SK-N-SH (cell line): ENCODE measurements around the gene SMARCA2. TPM values are rescaled to one million over a fixed set of nuclear protein-coding genes. Genes with fewer than 3 reads are reported as not detected.

Experiments used
- CTCF ChIA-PET: fragments of 300-600, 350-600 bp; formaldehyde crosslinking; extraction: SDS; loops from one replicate; lab custom pipeline; 2021; lab: Yijun Ruan, JAX
- POLR2A ChIA-PET: fragments of 350-600 bp; sonication (Branson Sonifier 250); formaldehyde crosslinking; extraction: SDS; loops from one replicate; lab custom pipeline; 2020; ENCODE audit warnings: antibody characterized with exemption, inconsistent platforms; lab: Yijun Ruan, JAX
- DNase-seq: peaks from one replicate; pipeline ENCODE4 v3.0.0; 2012
- H2AFZ ChIP-seq: fragments of 200-600 bp; sonication (generic); 2 replicates; pipeline ENCODE4 v1.8.1; 2016; ENCODE audit warnings: antibody characterized with exemption, mild to moderate bottlenecking, low read depth
- H3F3A ChIP-seq: fragments of 200-600 bp; sonication (generic); replicated peaks from 2 replicates; pipeline ENCODE3; 2016; ENCODE audit warnings: antibody characterized with exemption, mild to moderate bottlenecking; ENCODE audit not compliant: insufficient read depth
- H3K27ac ChIP-seq, 2 experiments: fragments of 200-500 bp in 1 of 2; fragments of 200-600 bp in 1 of 2; sonication (Bioruptor generic) in 1 of 2; sonication (generic), shearing (Covaris generic) in 1 of 2; 2 replicates each; pipeline versions ENCODE4 v1.5.1 to v1.6.1; 2014 to 2016; ENCODE audit warnings: low read depth in 2 of 2, inconsistent platforms in 1 of 2, low read length in 1 of 2, mild to moderate bottlenecking in 1 of 2, mixed read lengths in 1 of 2
- H3K27me3 ChIP-seq: fragments of 200-600 bp; sonication (generic), shearing (Covaris generic); 2 replicates; pipeline ENCODE4 v1.6.1; 2016; ENCODE audit warnings: mixed run types; ENCODE audit not compliant: insufficient read depth
- H3K36me3 ChIP-seq, 2 experiments: fragments of 200-500 bp in 1 of 2; fragments of 200-600 bp in 1 of 2; sonication (Bioruptor generic) in 1 of 2; sonication (generic) in 1 of 2; replicated peaks in 1 of 2; 2 replicates each; pipeline versions ENCODE3 to v1.5.1; 2014 to 2016; ENCODE audit warnings: low read length in 1 of 2, mild to moderate bottlenecking in 1 of 2; ENCODE audit not compliant: insufficient read depth in 2 of 2, control insufficient read depth in 1 of 2
- H3K4me1 ChIP-seq, 2 experiments: fragments of 200-500 bp in 1 of 2; fragments of 200-600 bp in 1 of 2; sonication (Bioruptor generic) in 1 of 2; sonication (generic), shearing (Covaris generic) in 1 of 2; 2 replicates each; pipeline versions ENCODE4 v1.5.1 to v1.6.1; 2014 to 2016; ENCODE audit warnings: low read depth in 1 of 2, low read length in 1 of 2, mixed run types in 1 of 2; ENCODE audit not compliant: insufficient read depth in 2 of 2, control insufficient read depth in 1 of 2
- H3K4me2 ChIP-seq: fragments of 200-600 bp; sonication (generic), shearing (Covaris generic); 2 replicates; pipeline ENCODE4 v1.6.1; 2017; ENCODE audit warnings: mixed run types
- H3K4me3 ChIP-seq, 2 experiments: fragments of 200-500 bp in 1 of 2; fragments of 200-600 bp in 1 of 2; sonication (Bioruptor generic) in 1 of 2; sonication (generic), shearing (Covaris generic) in 1 of 2; 2 replicates each; pipeline versions ENCODE4 v1.5.1 to v1.8.1; 2014 to 2016; ENCODE audit warnings: low read depth in 2 of 2, inconsistent platforms in 1 of 2, low read length in 1 of 2, mild to moderate bottlenecking in 1 of 2, mixed read lengths in 1 of 2, moderate library complexity in 1 of 2
- H3K79me2 ChIP-seq: fragments of 200-600 bp; sonication (generic); 2 replicates; pipeline ENCODE4 v1.8.1; 2017; ENCODE audit warnings: mild to moderate bottlenecking; ENCODE audit not compliant: insufficient read depth
- H3K9ac ChIP-seq: fragments of 200-600 bp; sonication (generic); 2 replicates; pipeline ENCODE4 v1.6.1; 2017; ENCODE audit warnings: mixed run types
- H3K9me2 ChIP-seq: fragments of 200-600 bp; sonication (generic); 2 replicates; pipeline ENCODE4 v1.6.1; 2017; ENCODE audit warnings: mixed run types
- H3K9me3 ChIP-seq: fragments of 200-600 bp; sonication (generic); 2 replicates; pipeline ENCODE4 v1.6.1; 2017; ENCODE audit warnings: mixed run types, mild to moderate bottlenecking, moderate library complexity
- H4K20me1 ChIP-seq: fragments of 200-600 bp; sonication (generic); 2 replicates; pipeline ENCODE4 v1.6.1; 2017; ENCODE audit warnings: mild to moderate bottlenecking, mixed run types; ENCODE audit not compliant: insufficient read depth
- CHD2 ChIP-seq: fragments of 150-350 bp; IDR thresholded peaks from 2 replicates; pipeline ENCODE4 v1.6.1; 2018; ENCODE audit warnings: low read length; ENCODE audit not compliant: partially characterized antibody
- ELF1 ChIP-seq: IDR thresholded peaks from 2 replicates; pipeline ENCODE4 v1.4.0; 2012
- FOSL2 ChIP-seq: IDR thresholded peaks from 2 replicates; pipeline ENCODE4 v1.4.0; 2012; ENCODE audit warnings: low read depth, mild to moderate bottlenecking, moderate library complexity, borderline replicate concordance
- FOXM1 ChIP-seq: IDR thresholded peaks from 2 replicates; pipeline ENCODE4 v1.4.0; 2012; ENCODE audit warnings: low read depth, mild to moderate bottlenecking
- GATA2 ChIP-seq: sonication (generic); formaldehyde crosslinking; IDR thresholded peaks from 2 replicates; pipeline ENCODE4 v1.5.0; 2020; ENCODE audit warnings: mild to moderate bottlenecking, missing genetic modification reagents
- MXI1 ChIP-seq: IDR thresholded peaks from 2 replicates; pipeline ENCODE4 v1.6.1; 2012; ENCODE audit warnings: mild to moderate bottlenecking, low read depth, low read length, improper control_type of control experiment
- NFIC ChIP-seq: IDR thresholded peaks from 2 replicates; pipeline ENCODE4 v1.4.0; 2012; ENCODE audit warnings: borderline replicate concordance
- NRF1 ChIP-seq: IDR thresholded peaks from 2 replicates; pipeline ENCODE4 v1.6.1; 2012; ENCODE audit warnings: low read depth, mild to moderate bottlenecking, low read length
- POLR2AphosphoS5 ChIP-seq: IDR thresholded peaks from 2 replicates; pipeline ENCODE4 v1.6.1; 2012; ENCODE audit warnings: low read depth, low read length
- RAD21 ChIP-seq: IDR thresholded peaks from 2 replicates; pipeline ENCODE4 v1.6.1; 2012; ENCODE audit warnings: mild to moderate bottlenecking, low read length
- RXRA ChIP-seq: IDR thresholded peaks from 2 replicates; pipeline ENCODE4 v1.4.0; 2012; ENCODE audit warnings: low read depth, mild to moderate bottlenecking, borderline replicate concordance
- TAF1 ChIP-seq: IDR thresholded peaks from 2 replicates; pipeline ENCODE4 v1.6.1; 2012; ENCODE audit warnings: low read depth, mild to moderate bottlenecking, low read length, moderate library complexity, borderline replicate concordance
- TEAD4 ChIP-seq: IDR thresholded peaks from 2 replicates; pipeline ENCODE4 v1.4.0; 2012; ENCODE audit warnings: mild to moderate bottlenecking, borderline replicate concordance; ENCODE audit not compliant: insufficient read depth
- WGBS: methylation state at CpG from one replicate; pipeline ENCODE4 v1.1.6; 2017; ENCODE audit warnings: low lambda C conversion rate; 5-methylcytosine and 5-hydroxymethylcytosine counted together
- polyA plus RNA-seq, 3 experiments: library from polyadenylated mRNA; depleted of rRNA; stranded (reverse); fragments of >200 nt; gene quantifications; 2 replicates each; pipeline ENCODE4 v1.2.3, GENCODE V29; 2012
- TF ChIP-seq, protein P1 (sequence below): IDR thresholded peaks from 2 replicates; pipeline ENCODE4 v1.4.0; 2012; ENCODE audit warnings: low read depth
- TF ChIP-seq, protein P2 (sequence below): IDR thresholded peaks from 2 replicates; pipeline ENCODE4; 2012
- TF ChIP-seq, protein P3 (sequence below): fragments of 150-350 bp; IDR thresholded peaks from 2 replicates; pipeline ENCODE4 v1.6.1; 2016; ENCODE audit warnings: mild to moderate bottlenecking, low read depth, low read length
- TF ChIP-seq, protein P4 (sequence below): IDR thresholded peaks from 2 replicates; pipeline ENCODE4 v1.4.0; 2012; ENCODE audit warnings: low read depth, borderline replicate concordance

Gene SMARCA2
- polyA plus RNA-seq, 1 of the 3 experiments (the other 2 are of a cell fraction): 17.4 TPM

DNA sequence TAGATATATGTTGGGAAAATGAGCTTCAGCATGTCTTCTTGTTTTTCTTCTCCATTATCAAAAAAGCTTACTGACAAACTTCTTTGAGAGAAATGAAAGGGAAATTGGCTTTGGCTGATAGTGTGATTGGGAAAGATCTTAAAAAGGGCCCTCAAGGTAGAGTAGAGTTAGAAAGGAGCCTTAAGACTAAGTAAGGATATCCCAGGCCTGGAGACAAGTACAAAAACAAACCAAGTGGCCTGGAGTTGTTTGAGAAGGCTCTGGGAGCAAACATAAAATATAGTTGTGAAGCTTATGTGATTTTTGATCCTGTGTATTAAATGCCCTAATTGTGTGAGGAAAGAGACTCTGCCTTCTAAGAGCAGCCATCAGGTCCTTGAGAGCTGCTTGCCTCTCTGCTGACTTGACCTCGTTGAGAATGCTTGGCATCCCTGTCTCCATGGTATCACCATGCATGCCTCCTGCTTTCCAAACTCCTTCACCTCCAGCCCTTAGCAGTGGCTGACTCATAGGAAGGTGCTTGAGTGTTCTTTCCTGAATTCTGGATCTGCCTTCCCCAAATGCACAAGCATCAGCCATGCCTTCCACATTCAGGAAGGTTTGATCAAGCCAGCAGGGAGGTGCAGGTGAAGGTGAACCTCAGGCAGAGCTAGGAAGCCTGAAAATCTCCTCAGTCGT, 78.9 kb downstream of the SMARCA2 start:
- Histone ChIP-seq H3K79me2 (no peaks in the 10 kb centered on the region), H3K4me2 (0 out of 2 replicates have a peak overlapping the region, but pooled peaks have one; percentile 7), H3F3A (no peaks in the 10 kb centered on the region), H4K20me1 (no peaks in the 10 kb centered on the region), H3K9ac (no peak overlapping the region), H3K4me3 (no peak overlapping the region), H2AFZ (no peak overlapping the region), H3K27ac (no peak overlapping the region), H3K27me3 (no peaks in the 10 kb centered on the region), H3K4me1 (no peaks in the 10 kb centered on the region), H3K9me2 (no peaks in the 10 kb centered on the region), H3K36me3 (peaks cover 22 to 37% of the 10 kb centered on the region in 2 experiments), H3K9me3 (no peaks in the 10 kb centered on the region)
- no peak for DNase-seq
- ChIA-PET CTCF (no interaction called here), POLR2A (no interaction called here)
- TF ChIP-seq FOXM1: no peak
- no peak for TF ChIP-seq RXRA
- no peak for TF ChIP-seq CHD2
- no peak for TF ChIP-seq GATA2 (CRISPR knock-in tag)
- TF ChIP-seq, protein P1, sequence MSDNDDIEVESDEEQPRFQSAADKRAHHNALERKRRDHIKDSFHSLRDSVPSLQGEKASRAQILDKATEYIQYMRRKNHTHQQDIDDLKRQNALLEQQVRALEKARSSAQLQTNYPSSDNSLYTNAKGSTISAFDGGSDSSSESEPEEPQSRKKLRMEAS: no peak
- TF ChIP-seq MXI1: no peak
- TF ChIP-seq, protein P2, sequence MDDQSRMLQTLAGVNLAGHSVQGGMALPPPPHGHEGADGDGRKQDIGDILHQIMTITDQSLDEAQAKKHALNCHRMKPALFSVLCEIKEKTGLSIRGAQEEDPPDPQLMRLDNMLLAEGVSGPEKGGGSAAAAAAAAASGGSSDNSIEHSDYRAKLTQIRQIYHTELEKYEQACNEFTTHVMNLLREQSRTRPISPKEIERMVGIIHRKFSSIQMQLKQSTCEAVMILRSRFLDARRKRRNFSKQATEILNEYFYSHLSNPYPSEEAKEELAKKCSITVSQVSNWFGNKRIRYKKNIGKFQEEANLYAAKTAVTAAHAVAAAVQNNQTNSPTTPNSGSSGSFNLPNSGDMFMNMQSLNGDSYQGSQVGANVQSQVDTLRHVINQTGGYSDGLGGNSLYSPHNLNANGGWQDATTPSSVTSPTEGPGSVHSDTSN: no peak
- no peak for TF ChIP-seq FOSL2
- TF ChIP-seq ELF1: no peak
- TF ChIP-seq POLR2AphosphoS5: no peak
- no peak for TF ChIP-seq NRF1
- TF ChIP-seq NFIC: no peak
- TF ChIP-seq, protein P3, sequence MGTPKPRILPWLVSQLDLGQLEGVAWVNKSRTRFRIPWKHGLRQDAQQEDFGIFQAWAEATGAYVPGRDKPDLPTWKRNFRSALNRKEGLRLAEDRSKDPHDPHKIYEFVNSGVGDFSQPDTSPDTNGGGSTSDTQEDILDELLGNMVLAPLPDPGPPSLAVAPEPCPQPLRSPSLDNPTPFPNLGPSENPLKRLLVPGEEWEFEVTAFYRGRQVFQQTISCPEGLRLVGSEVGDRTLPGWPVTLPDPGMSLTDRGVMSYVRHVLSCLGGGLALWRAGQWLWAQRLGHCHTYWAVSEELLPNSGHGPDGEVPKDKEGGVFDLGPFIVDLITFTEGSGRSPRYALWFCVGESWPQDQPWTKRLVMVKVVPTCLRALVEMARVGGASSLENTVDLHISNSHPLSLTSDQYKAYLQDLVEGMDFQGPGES: no peak
- TF ChIP-seq, protein P4, sequence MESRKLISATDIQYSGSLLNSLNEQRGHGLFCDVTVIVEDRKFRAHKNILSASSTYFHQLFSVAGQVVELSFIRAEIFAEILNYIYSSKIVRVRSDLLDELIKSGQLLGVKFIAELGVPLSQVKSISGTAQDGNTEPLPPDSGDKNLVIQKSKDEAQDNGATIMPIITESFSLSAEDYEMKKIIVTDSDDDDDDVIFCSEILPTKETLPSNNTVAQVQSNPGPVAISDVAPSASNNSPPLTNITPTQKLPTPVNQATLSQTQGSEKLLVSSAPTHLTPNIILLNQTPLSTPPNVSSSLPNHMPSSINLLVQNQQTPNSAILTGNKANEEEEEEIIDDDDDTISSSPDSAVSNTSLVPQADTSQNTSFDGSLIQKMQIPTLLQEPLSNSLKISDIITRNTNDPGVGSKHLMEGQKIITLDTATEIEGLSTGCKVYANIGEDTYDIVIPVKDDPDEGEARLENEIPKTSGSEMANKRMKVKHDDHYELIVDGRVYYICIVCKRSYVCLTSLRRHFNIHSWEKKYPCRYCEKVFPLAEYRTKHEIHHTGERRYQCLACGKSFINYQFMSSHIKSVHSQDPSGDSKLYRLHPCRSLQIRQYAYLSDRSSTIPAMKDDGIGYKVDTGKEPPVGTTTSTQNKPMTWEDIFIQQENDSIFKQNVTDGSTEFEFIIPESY: no peak
- no peak for TF ChIP-seq RAD21
- TF ChIP-seq TAF1: no peak
- no peak for TF ChIP-seq TEAD4
- 50% methylated on average over 2 of the region's 2 CpGs for WGBS
